IMR-90 (cell line): ENCODE results near the gene SLC5A11. TPM values are rescaled to one million over a fixed set of nuclear protein-coding genes. Genes with fewer than 3 reads are reported as not detected.

ENCODE experiments used
- ATAC-seq: fragments of 200-7000 bp; cut with Tn5 transposase; 2 replicates; pipeline ENCODE4 v1.9.1; 2020; ENCODE audit warnings: low read depth, mild to moderate bottlenecking, moderate library complexity
- BruUV-seq: library from RNA; stranded (reverse); fragments of 400-500 nt; replicated peaks from 2 replicates; lab custom pipeline; 2021; lab: Mats Ljungman, UMichigan
- CTCF ChIA-PET: fragments of 300-600 bp; formaldehyde crosslinking; extraction: SDS; loops from one replicate; lab custom pipeline; 2021; ENCODE audit warnings: antibody characterized with exemption; lab: Yijun Ruan, JAX
- POLR2A ChIA-PET: fragments of 300-600 bp; sonication (Branson Sonifier 250); formaldehyde crosslinking; loops from one replicate; lab custom pipeline; 2022; ENCODE audit warnings: antibody characterized with exemption; ENCODE audit not compliant: unreplicated experiment; lab: Charles Lee
- DNase-seq: peaks from one replicate; pipeline ENCODE4 v3.0.0; 2013
- H2AFZ ChIP-seq: replicated peaks from 2 replicates; pipeline ENCODE3; 2013; ENCODE audit warnings: low read length, mild to moderate bottlenecking; ENCODE audit not compliant: poor library complexity
- H2AK5ac ChIP-seq: 2 replicates; pipeline ENCODE4 v1.6.1; 2013; ENCODE audit warnings: low read depth, low read length, inconsistent platforms
- H2AK9ac ChIP-seq: replicated peaks from 2 replicates; pipeline ENCODE3; 2013; ENCODE audit warnings: mild to moderate bottlenecking, low read depth, low read length, moderate library complexity; ENCODE audit not compliant: poor library complexity
- H2BK120ac ChIP-seq: 2 replicates; pipeline ENCODE4 v1.6.1; 2013; ENCODE audit warnings: low read depth, low read length, inconsistent platforms
- H2BK15ac ChIP-seq: 3 replicates; pipeline ENCODE4 v1.6.1; 2013; ENCODE audit warnings: low read depth, low read length, inconsistent platforms
- H2BK20ac ChIP-seq: 2 replicates; pipeline ENCODE4 v1.6.1; 2013; ENCODE audit warnings: low read depth, mild to moderate bottlenecking, inconsistent platforms, low read length, moderate library complexity
- H2BK5ac ChIP-seq: 2 replicates; pipeline ENCODE4 v1.6.1; 2013; ENCODE audit warnings: mild to moderate bottlenecking, low read depth, low read length, inconsistent platforms; ENCODE audit not compliant: poor library complexity, severe bottlenecking
- H3K14ac ChIP-seq: replicated peaks from 2 replicates; pipeline ENCODE4 v1.6.1; 2013; ENCODE audit warnings: low read depth, low read length, inconsistent platforms
- H3K18ac ChIP-seq: 2 replicates; pipeline ENCODE4 v1.6.1; 2013; ENCODE audit warnings: low read depth, low read length, control low read depth
- H3K23ac ChIP-seq: 2 replicates; pipeline ENCODE4 v1.6.1; 2013; ENCODE audit warnings: low read depth, low read length, inconsistent platforms
- H3K27ac ChIP-seq: 2 replicates; pipeline ENCODE4 v1.5.1; 2013; ENCODE audit warnings: mild to moderate bottlenecking, control low read depth, low read length; ENCODE audit not compliant: insufficient read depth
- H3K27me3 ChIP-seq: 2 replicates; pipeline ENCODE4 v1.6.1; 2013; ENCODE audit warnings: low read length; ENCODE audit not compliant: control insufficient read depth, insufficient read depth
- H3K36me3 ChIP-seq: 2 replicates; pipeline ENCODE4 v1.6.1; 2013; ENCODE audit warnings: low read length, mixed read lengths; ENCODE audit not compliant: control insufficient read depth, insufficient read depth
- H3K4ac ChIP-seq: 2 replicates; pipeline ENCODE4 v1.6.1; 2013; ENCODE audit warnings: low read depth, low read length, inconsistent platforms
- H3K4me1 ChIP-seq: 2 replicates; pipeline ENCODE4 v1.6.1; 2013; ENCODE audit warnings: low read length, mixed read lengths; ENCODE audit not compliant: control insufficient read depth, insufficient read depth
- H3K4me2 ChIP-seq: 2 replicates; pipeline ENCODE4 v1.6.1; 2013; ENCODE audit warnings: low read depth, mild to moderate bottlenecking, control low read depth, low read length, moderate library complexity
- H3K4me3 ChIP-seq: 2 replicates; pipeline ENCODE4 v1.5.1; 2013; ENCODE audit warnings: low read depth, mild to moderate bottlenecking, control low read depth, low read length, moderate library complexity; ENCODE audit not compliant: insufficient read depth
- H3K56ac ChIP-seq: 2 replicates; pipeline ENCODE4 v1.6.1; 2013; ENCODE audit warnings: low read length, inconsistent platforms; ENCODE audit not compliant: insufficient read depth; ENCODE audit errors: extremely low read depth
- H3K79me1 ChIP-seq, 2 experiments: 2 replicates each; pipeline ENCODE4 v1.6.1; 2013; ENCODE audit warnings: low read length in 2 of 2, inconsistent platforms in 1 of 2, low read depth in 1 of 2
- H3K9ac ChIP-seq: 2 replicates; pipeline ENCODE4 v1.6.1; 2013; ENCODE audit warnings: low read depth, low read length, control low read depth
- H3K9me1 ChIP-seq: 2 replicates; pipeline ENCODE4 v1.6.1; 2013; ENCODE audit warnings: low read length, inconsistent platforms; ENCODE audit not compliant: insufficient read depth
- H3K9me3 ChIP-seq: 2 replicates; pipeline ENCODE4 v1.6.1; 2013; ENCODE audit warnings: low read length; ENCODE audit not compliant: control insufficient read depth, insufficient read depth
- H4K20me1 ChIP-seq: 2 replicates; pipeline ENCODE4 v1.6.1; 2013; ENCODE audit warnings: low read length, inconsistent platforms; ENCODE audit not compliant: insufficient read depth
- H4K5ac ChIP-seq: 2 replicates; pipeline ENCODE4 v1.6.1; 2013; ENCODE audit warnings: mild to moderate bottlenecking, low read depth, low read length, control low read depth
- H4K8ac ChIP-seq, 2 experiments: 2 replicates each; pipeline ENCODE4 v1.6.1; 2013; ENCODE audit warnings: low read depth in 2 of 2, low read length in 2 of 2, control low read depth in 1 of 2, inconsistent platforms in 1 of 2
- H4K91ac ChIP-seq: 2 replicates; pipeline ENCODE4 v1.6.1; 2013; ENCODE audit warnings: low read depth, low read length, inconsistent platforms; ENCODE audit not compliant: insufficient read depth
- BHLHE40 ChIP-seq: fragments of 150-350 bp; IDR thresholded peaks from 2 replicates; pipeline ENCODE4 v1.6.1; 2016; ENCODE audit warnings: mild to moderate bottlenecking, low read depth, low read length
- CEBPB ChIP-seq: IDR thresholded peaks from 2 replicates; pipeline ENCODE4 v1.6.1; 2012; ENCODE audit warnings: low read depth, low read length, improper control_type of control experiment
- FOS ChIP-seq: fragments of 150-350 bp; IDR thresholded peaks from 2 replicates; pipeline ENCODE4 v1.6.1; 2016; ENCODE audit warnings: low read depth, low read length
- MAFK ChIP-seq: IDR thresholded peaks from 2 replicates; pipeline ENCODE4 v1.6.1; 2012; ENCODE audit warnings: low read depth, low read length, improper control_type of control experiment
- USF2 ChIP-seq: fragments of 150-350 bp; IDR thresholded peaks from 2 replicates; pipeline ENCODE4 v1.6.1; 2017; ENCODE audit warnings: mild to moderate bottlenecking, antibody characterized with exemption, low read length, low read depth
- WGBS, 2 experiments: methylation state at CpG; one replicate each; pipeline versions ENCODE4 v1.1.5 to v1.1.7; 2013; ENCODE audit warnings: missing lambda C conversion rate in 2 of 2; ENCODE audit not compliant: insufficient read length in 1 of 2; ENCODE audit errors: extremely low coverage in 2 of 2; 5-methylcytosine and 5-hydroxymethylcytosine counted together
- dilution Hi-C: fragments of 300-500 bp; cut with HindIII; formaldehyde crosslinking; loops from one replicate; pipeline ENCODE4 v1.14.3; 2018; ENCODE audit warnings: low sequenced_read_pairs; ENCODE audit not compliant: unreplicated experiment
- in situ Hi-C: fragments of 300-500 bp; cut with MboI; formaldehyde crosslinking; loops from 3 replicates; pipeline ENCODE4 v1.14.3; 2019; ENCODE audit warnings: low sequenced_read_pairs, inconsistent platforms, mixed read lengths
- intact Hi-C: fragments of 100-400 bp; cut with micrococcal nuclease; formaldehyde crosslinking; loops from 2 replicates; pipeline ENCODE4 v1.10.0; 2022
- polyA plus RNA-seq, 3 experiments: library from polyadenylated mRNA; depleted of rRNA; stranded (reverse); fragments of >200 nt; gene quantifications; 2 replicates each; pipeline ENCODE4 v1.2.3, GENCODE V29; 2012; ENCODE audit warnings: low replicate concordance in 1 of 3
- total RNA-seq: library from RNA; depleted of rRNA; stranded (reverse); fragments of >200 nt; gene quantifications from 2 replicates; pipeline ENCODE4 v1.2.3, GENCODE V29; 2012

Gene SLC5A11
- total and polyA plus RNA-seq, 2 of the 4 experiments (the other 2 are of a cell fraction): under 0.01 TPM; not detected in 1

DNA sequence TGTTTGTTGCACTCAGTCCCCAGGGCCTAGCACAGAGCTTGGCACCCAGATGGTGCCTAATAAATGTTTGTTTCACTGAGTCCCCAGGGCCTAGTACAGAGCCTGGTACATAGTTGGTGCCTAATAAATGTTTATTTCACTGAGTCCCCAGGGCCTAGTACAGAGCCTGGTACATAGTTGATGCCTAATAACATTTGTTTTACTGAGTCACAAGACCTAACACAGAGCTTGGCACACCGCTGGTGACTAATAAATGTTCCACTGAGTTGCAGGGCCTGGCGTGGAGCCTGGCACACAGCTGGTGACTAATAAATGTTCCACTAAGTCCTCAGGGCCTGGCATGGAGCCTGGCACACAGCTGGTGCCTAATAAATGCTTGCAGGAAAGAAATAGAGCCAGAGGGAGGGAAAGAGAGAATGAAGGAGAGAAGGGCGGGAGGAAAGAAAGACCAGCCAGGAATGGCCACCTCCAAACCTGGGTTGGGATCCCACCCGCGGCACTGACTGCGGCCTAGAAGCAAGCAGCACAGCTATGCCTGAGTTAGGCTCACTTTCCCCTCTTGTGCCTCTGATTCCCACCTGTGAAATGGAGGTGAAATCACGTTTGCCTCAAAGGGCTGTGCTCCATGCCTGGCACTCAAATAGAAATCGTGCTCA lies 7.5 kb downstream of the SLC5A11 start:
- peak overlapping the region; percentile 12 for H2AK9ac ChIP-seq
- peak overlapping the region; percentile 69 for H2AK5ac ChIP-seq
- H3K4me3 ChIP-seq: no peak overlapping the region
- no peaks in the 10 kb centered on the region for H4K20me1 ChIP-seq
- H3K9me3 ChIP-seq: no peaks in the 10 kb centered on the region
- no peaks in the 10 kb centered on the region for H3K27me3 ChIP-seq
- TF ChIP-seq FOS: no peak
- TF ChIP-seq CEBPB: no peak
- TF ChIP-seq USF2: no peak
- no peak for TF ChIP-seq BHLHE40
- no peak for TF ChIP-seq MAFK
- no peaks in the 10 kb centered on the region for H3K79me1 ChIP-seq
- dilution Hi-C loops: no loop called here
- no peak overlapping the region; the same call in 1 of the 2 replicates for H3K23ac ChIP-seq
- H4K8ac ChIP-seq: peak overlapping the region in 1 of 2 experiments; percentile 23; a peak in 1 of 4 replicates
- WGBS, 2 experiments: 27% methylated on average over 2 of the region's 8 CpGs; no CpG with 5 or more reads in 1 of the 2 experiments
- H3K4ac ChIP-seq: peak overlapping the region; percentile 52
- peak overlapping the region; percentile 33 for H2BK120ac ChIP-seq
- ATAC-seq: no peak
- H3K14ac ChIP-seq: 0 out of 2 replicates have a peak overlapping the region, but pooled peaks have one; percentile 12
- peak overlapping the region; percentile 75 for H2AFZ ChIP-seq
- no peaks in the 10 kb centered on the region for H3K36me3 ChIP-seq
- H4K91ac ChIP-seq: peak overlapping the region; percentile 31; the same call in 1 of the 2 replicates
- ChIA-PET CTCF (interaction anchor here (0.6 kb wide), 1 partner anchor 223 kb away, joined by 3 read pairs; no protein-coding TSS in a partner anchor), POLR2A (no interaction called here)
- peak overlapping the region; percentile 35 for H3K4me2 ChIP-seq
- peak overlapping the region; percentile 65; the same call in 1 of the 3 replicates for H2BK15ac ChIP-seq
- no peak overlapping the region for H3K9ac ChIP-seq
- in situ Hi-C loops: no loop called here
- H2BK20ac ChIP-seq: peak overlapping the region; percentile 86
- intact Hi-C loops: no loop called here
- H3K56ac ChIP-seq: no peak overlapping the region
- H2BK5ac ChIP-seq: peak overlapping the region; percentile 8
- H3K4me1 ChIP-seq: peaks cover 12% of the 10 kb centered on the region
- H3K18ac ChIP-seq: peak overlapping the region; percentile 45
- H3K27ac ChIP-seq: no peak overlapping the region
- no TSS peak for BruUV-seq
- peak overlapping the region; percentile 18; the same call in 1 of the 2 replicates for H4K5ac ChIP-seq
- peaks cover 23% of the 10 kb centered on the region for H3K9me1 ChIP-seq
- DNase-seq: no peak
